ENCODE measurements around the gene RSAD1.
A peak's percentile ranks its signal among the peaks of the same experiment; 100 is the strongest.
"Not testable (repeated sequence)": the region's sequence is repeated elsewhere in the genome, so short reads cannot be mapped to it uniquely, and the experiment has no call there.

Gene RSAD1

GRCh38 chr17:50474523-50474922 is 4.1 kb upstream of the RSAD1 start:
- DNase-seq = no peak

- no peak for DNase-seq
Measured at GRCh38 chr17:50475362-50475761, 3.3 kb upstream of the RSAD1 start.

GRCh38 chr17:50475775-50476544 is 2.7 kb upstream of the RSAD1 start:
- DNase-seq = not testable (repeated sequence)

GRCh38 chr17:50476545-50477315 is 1.9 kb upstream of the RSAD1 start:
- DNase-seq = no peak

GRCh38 chr17:50477976-50478375 is 684 bp upstream of the RSAD1 start:
- no peak for DNase-seq

GRCh38 chr17:50479522-50480141 is 972 bp downstream of the RSAD1 start:
- peak; percentile 72 for DNase-seq

- DNase-seq = no peak
Measured at GRCh38 chr17:50480142-50480764, 1.6 kb downstream of the RSAD1 start.

DNA sequence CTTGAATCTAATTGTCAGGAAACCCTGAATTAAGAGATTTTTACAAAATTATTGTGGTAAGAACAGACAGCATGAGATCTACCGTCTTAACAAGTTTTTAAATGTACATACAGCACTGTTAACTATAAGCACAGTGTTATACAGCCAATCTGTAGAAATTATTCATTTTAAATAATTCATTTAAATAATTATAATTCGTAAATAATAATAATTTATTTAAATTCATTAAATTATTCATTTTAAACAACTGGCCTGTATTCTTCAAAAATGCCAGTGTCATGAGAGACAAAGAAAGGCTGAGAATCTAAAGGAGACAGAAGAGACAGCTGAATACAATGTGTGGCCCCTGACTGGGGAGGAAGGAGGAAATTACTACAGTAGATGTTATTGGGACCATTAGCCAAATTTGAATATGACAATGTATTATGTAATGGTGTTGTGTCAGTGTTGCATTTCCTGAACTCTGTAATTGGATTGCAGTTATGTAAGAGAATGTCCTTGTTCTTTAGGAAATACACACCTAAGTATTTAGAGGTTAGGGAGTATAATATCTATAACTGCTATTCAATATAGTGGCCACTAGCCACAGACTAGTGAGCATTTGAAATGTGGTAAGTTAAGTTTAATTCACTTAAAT is 2.3 kb downstream of the RSAD1 start:
- DNase-seq = no peak

DNA sequence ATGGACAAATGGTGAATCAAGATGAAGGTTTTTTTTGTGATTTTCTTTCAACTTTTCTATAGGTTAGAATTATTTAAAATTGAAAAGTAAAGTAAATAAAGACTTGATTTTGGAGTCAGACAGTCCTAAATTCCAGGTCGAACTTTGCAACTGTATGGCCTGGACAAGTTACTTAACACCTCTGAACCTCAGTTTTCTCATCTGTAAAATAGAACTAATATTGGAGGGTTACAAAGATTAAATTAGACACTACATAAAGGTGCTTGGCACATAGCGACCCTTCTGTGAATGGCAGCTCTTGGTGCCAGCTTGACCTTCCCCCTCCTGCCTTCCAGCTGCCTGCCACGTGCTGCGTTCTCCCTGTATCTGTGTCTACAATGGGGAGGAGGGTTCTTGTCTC is 3.0 kb downstream of the RSAD1 start:
- no peak for DNase-seq

GRCh38 chr17:50482110-50482509 is 3.5 kb downstream of the RSAD1 start:
- no peak for DNase-seq

GRCh38 chr17:50482516-50482915 is 3.9 kb downstream of the RSAD1 start:
- peak; percentile 78 for DNase-seq

- DNase-seq = no peak
Measured at GRCh38 chr17:50483266-50483665, 4.6 kb downstream of the RSAD1 start.

- no peak for DNase-seq
Measured at GRCh38 chr17:50484386-50485155, 5.9 kb downstream of the RSAD1 start.

- no peak for DNase-seq
Measured at GRCh38 chr17:50487213-50488096, 8.8 kb downstream of the RSAD1 start.

DNA sequence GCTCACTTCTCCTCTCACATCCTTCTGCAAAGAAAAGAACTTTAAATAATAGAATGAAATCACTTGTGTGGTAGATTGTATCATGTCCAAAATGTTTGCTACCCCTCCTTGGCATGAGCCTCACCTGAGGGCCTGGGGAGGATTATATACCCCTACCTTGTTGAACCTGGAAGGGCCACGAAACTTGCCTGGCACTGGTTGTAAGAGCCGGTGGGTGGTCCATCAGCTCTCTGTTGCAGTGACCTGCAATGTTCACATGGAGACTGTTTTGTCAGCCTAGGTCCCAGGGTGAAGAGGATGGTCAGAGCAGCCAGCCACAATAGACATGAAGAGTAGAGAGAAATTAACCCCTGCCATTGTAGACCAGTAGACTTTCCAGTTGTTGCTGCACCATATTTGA is 10.2 kb downstream of the RSAD1 start:
- DNase-seq = no peak

DNA sequence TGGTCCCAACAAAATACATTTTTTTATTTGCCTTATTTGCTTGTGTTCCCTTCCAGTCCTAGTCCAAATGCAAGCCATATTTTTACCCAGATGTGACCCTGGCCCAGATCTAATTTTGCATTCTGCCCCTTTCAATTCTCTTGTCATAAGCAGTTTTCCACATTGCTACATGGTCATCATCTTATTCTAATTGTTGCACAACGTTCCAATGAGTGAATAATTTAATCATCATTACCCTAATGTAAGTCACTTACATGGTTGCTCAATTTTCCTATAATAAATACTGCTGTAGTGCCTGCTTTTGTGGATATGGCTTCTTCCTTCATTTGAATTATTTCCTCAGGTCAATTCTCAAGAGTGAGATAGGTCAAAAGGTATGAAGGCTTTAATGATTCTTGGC is 12.8 kb downstream of the RSAD1 start:
- no peak for DNase-seq

- DNase-seq = no peak
Measured at GRCh38 chr17:50492214-50492613, 13.6 kb downstream of the RSAD1 start.

DNA sequence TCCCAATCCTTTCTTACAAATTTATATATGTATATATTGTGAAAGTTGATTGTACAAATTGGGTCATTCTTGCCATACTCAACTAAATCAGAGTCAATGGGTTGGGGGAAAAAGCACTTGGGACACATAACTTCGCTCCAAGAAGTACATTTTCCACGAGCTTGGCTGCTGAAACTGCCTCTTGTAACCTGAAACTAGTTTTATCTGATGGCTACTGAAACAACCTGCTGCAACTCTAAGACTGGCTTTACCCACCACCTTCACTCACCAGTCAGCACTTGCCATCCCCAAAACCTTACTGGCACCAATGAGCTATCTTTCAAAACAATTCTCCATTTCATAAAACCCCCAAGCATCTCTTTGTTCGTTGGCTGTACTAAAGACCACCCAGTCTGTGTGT is 15.1 kb downstream of the RSAD1 start:
- DNase-seq = no peak

DNA sequence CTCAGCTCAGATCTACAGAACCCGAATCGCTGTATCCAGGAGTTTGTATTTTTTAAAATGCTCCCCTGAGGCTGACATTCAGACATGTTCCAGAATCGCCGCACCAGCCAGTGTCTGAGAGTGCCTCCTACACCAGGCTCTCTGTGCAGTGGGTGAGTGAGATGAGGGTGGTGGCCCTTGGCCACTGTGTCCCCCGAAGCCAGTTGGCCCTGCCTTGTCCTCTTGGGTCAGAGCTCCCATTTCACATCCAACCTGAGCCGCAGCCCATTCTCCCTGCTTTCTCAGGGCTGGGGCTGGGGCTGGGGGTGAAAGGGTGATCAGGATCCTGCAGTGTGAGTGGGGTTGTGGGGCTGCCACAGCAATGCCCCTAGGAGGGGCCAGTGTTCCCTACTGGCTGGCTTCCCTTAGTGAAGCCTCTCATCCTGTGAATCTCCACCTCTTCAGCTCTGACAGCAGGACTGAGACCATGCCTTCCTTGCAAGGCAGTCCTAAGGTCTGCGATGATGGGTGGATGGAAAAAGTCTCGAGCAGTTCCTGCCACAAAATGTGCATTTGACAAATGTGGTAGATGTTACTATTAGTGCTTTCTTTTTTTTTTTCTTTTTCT is 16.7 kb downstream of the RSAD1 start:
- DNase-seq = no peak

DNA sequence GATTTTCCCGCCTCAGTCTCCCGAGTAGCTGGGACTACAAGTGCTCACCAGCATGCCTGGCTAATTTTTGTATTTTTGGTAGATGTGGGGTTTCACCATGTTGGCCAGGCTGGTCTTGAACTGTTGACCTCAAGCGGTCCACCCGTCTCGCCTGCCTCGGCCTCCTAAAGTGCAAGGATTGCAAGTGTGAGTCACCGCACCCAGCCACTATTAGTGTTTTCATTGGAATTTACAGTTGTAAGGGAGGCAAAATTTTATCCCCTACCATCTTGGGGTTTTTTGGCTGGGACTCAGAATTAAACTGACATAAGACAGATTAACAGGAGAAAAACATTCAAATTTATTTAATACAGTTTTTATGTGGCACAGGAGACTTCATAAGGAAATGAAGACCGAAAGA is 17.3 kb downstream of the RSAD1 start:
- no peak for DNase-seq

All from CD4-positive, alpha-beta T cell treated with Interleukin-10 for 1 hour (primary cell).